Esophagus muscularis mucosa (tissue), 4 donors: Measurements from ENCODE around the gene CEP95. TPM values are rescaled to one million over a fixed set of nuclear protein-coding genes. Genes with fewer than 3 reads are reported as not detected.

ENCODE experiments used
- DNase-seq: peaks from one replicate; pipeline ENCODE4 v3.0.0-alpha.2; 2017; ENCODE audit errors: extremely low spot score
- H3K27ac ChIP-seq, 4 donors: fragments of 200-600 bp; sonication (generic); replicated peaks in 1 of 4; 1 replicate in 3 of 4; 2 replicates in 1 of 4; pipeline ENCODE4 v1.5.1; 2016 to 2019; ENCODE audit warnings: mild to moderate bottlenecking in 1 of 4
- H3K27me3 ChIP-seq, 4 donors: fragments of 200-600 bp; sonication (generic); one replicate each; pipeline versions ENCODE4 v1.5.1 to v1.6.0; 2016 to 2019
- H3K36me3 ChIP-seq, 4 donors: fragments of 200-600 bp; sonication (generic); one replicate each; pipeline ENCODE4 v1.5.1; 2016 to 2019
- H3K4me1 ChIP-seq, 4 donors: fragments of 200-600 bp; sonication (generic); one replicate each; pipeline ENCODE4 v1.5.1; 2016 to 2019
- H3K4me3 ChIP-seq, 4 donors: fragments of 200-600 bp; sonication (generic); 1 replicate in 2 of 4; 2 replicates in 2 of 4; pipeline ENCODE4 v1.5.1; 2016 to 2019; ENCODE audit warnings: mild to moderate bottlenecking in 4 of 4, moderate library complexity in 1 of 4
- H3K9me3 ChIP-seq, 4 donors: fragments of 200-600 bp; sonication (generic); 1 replicate in 3 of 4; 2 replicates in 1 of 4; pipeline ENCODE4 v1.5.1; 2016 to 2019
- CTCF ChIP-seq, 3 experiments: fragments of 200-600 bp in 2 of 3; fragments of 450-650 bp in 1 of 3; sonication (generic) in 2 of 3; IDR thresholded peaks; one replicate each; pipeline ENCODE4 v1.5.1; 2017 to 2019; ENCODE audit warnings: antibody characterized with exemption in 3 of 3, mild to moderate bottlenecking in 2 of 3, moderate library complexity in 1 of 3
- EP300 ChIP-seq: sonication (generic); formaldehyde crosslinking; IDR thresholded peaks from one replicate; pipeline ENCODE4 v1.6.1; 2017; ENCODE audit warnings: antibody characterized with exemption
- POLR2A ChIP-seq: fragments of 450-650 bp; IDR thresholded peaks from one replicate; pipeline ENCODE4 v1.6.1; 2017; ENCODE audit warnings: antibody characterized with exemption, moderate library complexity, mild to moderate bottlenecking, low read depth
- POLR2AphosphoS5 ChIP-seq, 2 donors: sonication (generic); formaldehyde crosslinking; IDR thresholded peaks; one replicate each; pipeline ENCODE4 v1.6.1; 2017; ENCODE audit warnings: antibody characterized with exemption in 2 of 2
- WGBS: methylation state at CpG from one replicate; pipeline ENCODE4 v1.1.5; 2018; 5-methylcytosine and 5-hydroxymethylcytosine counted together
- intact Hi-C: fragments of 100-400 bp; cut with DNase I; formaldehyde crosslinking; loops from one replicate; pipeline ENCODE4 v1.15.1; 2023
- total RNA-seq, 4 donors: library from RNA; depleted of rRNA; stranded (reverse); fragments of >200 nt; gene quantifications; one replicate each; pipeline versions ENCODE4 v1.1.0 to v1.2.1, GENCODE V29; 2016

The CEP95 gene
- total RNA-seq, 4 donors from 2014 or later: 24.6 to 39.5 (median 34.8) TPM

GRCh38 chr17:64533784-64534183, 27.0 kb downstream of the CEP95 start:
- Histone ChIP-seq H3K9me3 (no peaks in the 10 kb centered on the region), H3K4me3 (no peak overlapping the region), H3K36me3 (peaks cover 57 to 100% (median 96%) of the 10 kb centered on the region in 4 donors), H3K27ac (no peak overlapping the region), H3K27me3 (no peaks in the 10 kb centered on the region), H3K4me1 (peaks cover 0 to 15% (median 4%) of the 10 kb centered on the region in 4 donors)
- no peak for TF ChIP-seq POLR2AphosphoS5 (IDR thresholded peaks at IDR 0.05)
- TF ChIP-seq CTCF (IDR thresholded peaks at IDR 0.05): no peak
- no peak for TF ChIP-seq EP300
- TF ChIP-seq POLR2A: no peak
- intact Hi-C loops: no loop called here
- no peak for DNase-seq
- 80% methylated on average over 2 of the region's 2 CpGs for WGBS

GRCh38 chr17:64534187-64534586, 27.4 kb downstream of the CEP95 start:
- Histone ChIP-seq H3K9me3 (no peaks in the 10 kb centered on the region), H3K4me3 (no peak overlapping the region), H3K27ac (no peak overlapping the region), H3K36me3 (peaks cover 53 to 99% (median 94%) of the 10 kb centered on the region in 4 donors), H3K4me1 (peaks cover 0 to 15% (median 4%) of the 10 kb centered on the region in 4 donors), H3K27me3 (no peaks in the 10 kb centered on the region)
- intact Hi-C loops: no loop called here
- TF ChIP-seq POLR2A (no peak), CTCF (IDR thresholded peaks at IDR 0.05) (peak in 1 of 3 experiments; percentile 7), POLR2AphosphoS5 (IDR thresholded peaks at IDR 0.05) (no peak)
- WGBS: 87% methylated on average over 3 of the region's 3 CpGs
- no peak for DNase-seq

GRCh38 chr17:64535357-64535756, 28.6 kb downstream of the CEP95 start:
- DNase-seq: no peak
- Histone ChIP-seq H3K9me3 (no peaks in the 10 kb centered on the region), H3K27ac (no peak overlapping the region), H3K27me3 (no peaks in the 10 kb centered on the region), H3K36me3 (peaks cover 42 to 97% (median 90%) of the 10 kb centered on the region in 4 donors), H3K4me3 (no peak overlapping the region), H3K4me1 (peaks cover 0 to 15% (median 4%) of the 10 kb centered on the region in 4 donors)
- WGBS: 74% methylated on average over 6 of the region's 6 CpGs
- intact Hi-C loops: no loop called here
- TF ChIP-seq EP300 (no peak), POLR2AphosphoS5 (IDR thresholded peaks at IDR 0.05) (no peak), POLR2A (no peak)

GRCh38 chr17:64536913-64537312, 30.1 kb downstream of the CEP95 start:
- Histone ChIP-seq H3K9me3 (no peaks in the 10 kb centered on the region), H3K27me3 (no peaks in the 10 kb centered on the region), H3K4me3 (no peak overlapping the region), H3K4me1 (peaks cover 0 to 4% (median 2%) of the 10 kb centered on the region in 4 donors), H3K27ac (no peak overlapping the region), H3K36me3 (peaks cover 41 to 95% (median 85%) of the 10 kb centered on the region in 4 donors)
- intact Hi-C loops: no loop called here
- TF ChIP-seq CTCF (IDR thresholded peaks at IDR 0.05) (no peak), EP300 (no peak), POLR2AphosphoS5 (IDR thresholded peaks at IDR 0.05) (no peak), POLR2A (no peak)
- no peak for DNase-seq
- 81% methylated on average over 2 of the region's 2 CpGs for WGBS

- TF ChIP-seq POLR2A: no peak
- no peak for TF ChIP-seq EP300
- TF ChIP-seq POLR2AphosphoS5 (IDR thresholded peaks at IDR 0.05): no peak
- no peak for TF ChIP-seq CTCF (IDR thresholded peaks at IDR 0.05)
- DNase-seq: no peak
- no peaks in the 10 kb centered on the region for H3K9me3 ChIP-seq
- intact Hi-C loops: no loop called here
- H3K27ac ChIP-seq: no peak overlapping the region
- no peak overlapping the region for H3K4me3 ChIP-seq
- no peaks in the 10 kb centered on the region for H3K27me3 ChIP-seq
- peaks cover 35 to 93% (median 83%) of the 10 kb centered on the region in 4 donors for H3K36me3 ChIP-seq
- H3K4me1 ChIP-seq: no peaks in the 10 kb centered on the region
- 75% methylated on average over 5 of the region's 5 CpGs for WGBS
Observed at GRCh38 chr17:64537488-64537887, 30.7 kb downstream of the CEP95 start.
